NCI-H1694 (cell line): ENCODE measurements around the gene CEACAM16.
A peak's percentile ranks its signal among the peaks of the same experiment; 100 is the strongest.
"Not testable (repeated sequence)": the region's sequence is repeated elsewhere in the genome, so short reads cannot be mapped to it uniquely, and the experiment has no call there.

Experiments
- DNase-seq: peaks from one replicate; lab custom pipeline; 2025; lab: John Stamatoyannopoulos, UW

Gene CEACAM16

GRCh38 chr19:44703336-44704078 is 4.6 kb downstream of the CEACAM16 start:
- DNase-seq = no peak

GRCh38 chr19:44704982-44705381 is 6.0 kb downstream of the CEACAM16 start:
- DNase-seq = no peak

- DNase-seq = no peak
Measured at GRCh38 chr19:44705502-44706010, 6.6 kb downstream of the CEACAM16 start.

GRCh38 chr19:44706506-44707236 is 7.7 kb downstream of the CEACAM16 start:
- DNase-seq = no peak

GRCh38 chr19:44707794-44708193 is 8.8 kb downstream of the CEACAM16 start:
- DNase-seq = no peak

- no peak for DNase-seq
Measured at GRCh38 chr19:44708940-44709339, 10.0 kb downstream of the CEACAM16 start.

- not testable (repeated sequence) for DNase-seq
Measured at GRCh38 chr19:44709434-44710266, 10.7 kb downstream of the CEACAM16 start.

GRCh38 chr19:44710483-44710882 is 11.5 kb downstream of the CEACAM16 start:
- DNase-seq = no peak

- no peak for DNase-seq
Measured at GRCh38 chr19:44712864-44713515, 14.0 kb downstream of the CEACAM16 start.

GRCh38 chr19:44714597-44715169 is 15.7 kb downstream of the CEACAM16 start:
- no peak for DNase-seq

GRCh38 chr19:44717603-44718002 is 18.7 kb downstream of the CEACAM16 start:
- DNase-seq = no peak

- DNase-seq = no peak
Measured at GRCh38 chr19:44718441-44719261, 19.7 kb downstream of the CEACAM16 start.

GRCh38 chr19:44719262-44719701 is 20.3 kb downstream of the CEACAM16 start:
- no peak for DNase-seq

- DNase-seq = not testable (repeated sequence)
Measured at GRCh38 chr19:44720396-44720795, 21.4 kb downstream of the CEACAM16 start.

- DNase-seq = no peak
Measured at GRCh38 chr19:44720945-44721344, 22.0 kb downstream of the CEACAM16 start.

- DNase-seq = not testable (repeated sequence)
Measured at GRCh38 chr19:44721369-44721768, 22.4 kb downstream of the CEACAM16 start.

GRCh38 chr19:44722131-44723121 is 23.5 kb downstream of the CEACAM16 start:
- no peak for DNase-seq

- DNase-seq = no peak
Measured at GRCh38 chr19:44723299-44723951, 24.5 kb downstream of the CEACAM16 start.

GRCh38 chr19:44723952-44724319 is 25.0 kb downstream of the CEACAM16 start:
- DNase-seq = peak; percentile 15
